ENCODE data around the gene ERC2. TPM values are rescaled to one million over a fixed set of nuclear protein-coding genes. Genes with fewer than 3 reads are reported as not detected.

The ERC2 gene
- total RNA-seq, 4 donors from 2014 or later: 0.81 to 2.9 (median 1.6) TPM

DNA sequence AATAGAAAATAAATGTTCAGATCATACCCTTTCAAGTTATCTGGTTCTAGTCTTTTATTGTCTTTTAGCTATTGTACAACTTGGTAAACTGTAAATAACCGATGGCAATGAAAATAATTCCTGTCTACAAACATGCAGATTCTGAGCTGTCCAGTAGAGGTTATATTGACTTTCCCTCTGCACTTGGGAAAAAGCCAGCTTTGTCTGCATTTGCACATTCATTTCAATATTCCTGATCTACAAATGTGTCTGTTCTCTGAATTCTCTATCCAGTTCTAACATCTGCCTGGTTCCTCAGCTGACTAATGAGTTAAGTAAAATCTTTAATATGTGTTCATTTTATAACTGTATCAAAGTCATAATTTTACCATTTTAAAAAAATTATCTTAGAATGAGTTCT lies 408.5 kb downstream of the ERC2 start:
- H3K36me3 ChIP-seq: no peaks in the 10 kb centered on the region
- H3K27ac ChIP-seq: no peak overlapping the region
- no peak overlapping the region for H3K4me3 ChIP-seq
- 77 to 83% methylated on average over 1 of the region's 1 CpG for WGBS, 2 donors (ENCODE audit: low coverage in 1 of 2)
- no peaks in the 10 kb centered on the region for H3K9me3 ChIP-seq
- ATAC-seq: no peak
- no peak for TF ChIP-seq POLR2AphosphoS5 (IDR thresholded peaks at IDR 0.05)
- TF ChIP-seq POLR2A (IDR thresholded peaks at IDR 0.05): no peak
- TF ChIP-seq EP300 (IDR thresholded peaks at IDR 0.05): no peak
- TF ChIP-seq, protein P1, sequence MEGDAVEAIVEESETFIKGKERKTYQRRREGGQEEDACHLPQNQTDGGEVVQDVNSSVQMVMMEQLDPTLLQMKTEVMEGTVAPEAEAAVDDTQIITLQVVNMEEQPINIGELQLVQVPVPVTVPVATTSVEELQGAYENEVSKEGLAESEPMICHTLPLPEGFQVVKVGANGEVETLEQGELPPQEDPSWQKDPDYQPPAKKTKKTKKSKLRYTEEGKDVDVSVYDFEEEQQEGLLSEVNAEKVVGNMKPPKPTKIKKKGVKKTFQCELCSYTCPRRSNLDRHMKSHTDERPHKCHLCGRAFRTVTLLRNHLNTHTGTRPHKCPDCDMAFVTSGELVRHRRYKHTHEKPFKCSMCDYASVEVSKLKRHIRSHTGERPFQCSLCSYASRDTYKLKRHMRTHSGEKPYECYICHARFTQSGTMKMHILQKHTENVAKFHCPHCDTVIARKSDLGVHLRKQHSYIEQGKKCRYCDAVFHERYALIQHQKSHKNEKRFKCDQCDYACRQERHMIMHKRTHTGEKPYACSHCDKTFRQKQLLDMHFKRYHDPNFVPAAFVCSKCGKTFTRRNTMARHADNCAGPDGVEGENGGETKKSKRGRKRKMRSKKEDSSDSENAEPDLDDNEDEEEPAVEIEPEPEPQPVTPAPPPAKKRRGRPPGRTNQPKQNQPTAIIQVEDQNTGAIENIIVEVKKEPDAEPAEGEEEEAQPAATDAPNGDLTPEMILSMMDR (IDR thresholded peaks at IDR 0.05): no peak
- no peaks in the 10 kb centered on the region for H3K27me3 ChIP-seq
- H3K4me1 ChIP-seq: no peaks in the 10 kb centered on the region

GRCh38 chr3:56055951-56056350 lies 412.3 kb downstream of the ERC2 start:
- Histone ChIP-seq H3K9me3 (no peaks in the 10 kb centered on the region), H3K4me3 (no peak overlapping the region), H3K27ac (no peak overlapping the region), H3K27me3 (no peaks in the 10 kb centered on the region), H3K4me1 (no peaks in the 10 kb centered on the region), H3K36me3 (no peaks in the 10 kb centered on the region)
- ATAC-seq: no peak
- TF ChIP-seq POLR2A (IDR thresholded peaks at IDR 0.05) (no peak), EP300 (IDR thresholded peaks at IDR 0.05) (no peak), POLR2AphosphoS5 (IDR thresholded peaks at IDR 0.05) (no peak)
- TF ChIP-seq, protein P1 (IDR thresholded peaks at IDR 0.05): no peak

DNA sequence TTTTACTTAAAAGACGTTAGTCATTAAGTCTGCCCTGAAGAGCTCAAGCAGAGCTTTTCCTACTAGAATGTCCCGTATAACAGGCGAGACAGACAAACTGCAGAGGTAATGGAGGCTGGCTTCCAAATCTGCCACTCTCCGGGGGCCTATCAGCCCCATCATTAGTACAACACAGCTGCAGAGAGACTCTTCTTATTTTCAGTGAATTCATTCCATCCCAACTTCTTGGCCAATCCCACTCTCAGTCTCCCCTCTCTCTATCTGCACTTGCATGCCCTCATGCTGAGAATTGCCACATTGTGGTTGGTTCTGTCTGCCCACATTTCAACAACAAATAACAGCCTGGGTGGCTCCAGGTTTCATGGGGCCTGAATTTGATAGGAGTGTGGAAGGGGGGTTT lies 412.7 kb downstream of the ERC2 start:
- Histone ChIP-seq H3K36me3 (no peaks in the 10 kb centered on the region), H3K4me3 (no peak overlapping the region), H3K27me3 (no peaks in the 10 kb centered on the region), H3K27ac (no peak overlapping the region), H3K4me1 (no peaks in the 10 kb centered on the region), H3K9me3 (no peaks in the 10 kb centered on the region)
- 66 to 71% methylated on average over 4 of the region's 4 CpGs for WGBS, 2 donors (ENCODE audit: low coverage in 1 of 2)
- no peak for ATAC-seq
- TF ChIP-seq POLR2AphosphoS5 (IDR thresholded peaks at IDR 0.05): no peak
- no peak for TF ChIP-seq POLR2A (IDR thresholded peaks at IDR 0.05)
- TF ChIP-seq, protein P1 (IDR thresholded peaks at IDR 0.05): no peak
- TF ChIP-seq EP300 (IDR thresholded peaks at IDR 0.05): no peak

DNA sequence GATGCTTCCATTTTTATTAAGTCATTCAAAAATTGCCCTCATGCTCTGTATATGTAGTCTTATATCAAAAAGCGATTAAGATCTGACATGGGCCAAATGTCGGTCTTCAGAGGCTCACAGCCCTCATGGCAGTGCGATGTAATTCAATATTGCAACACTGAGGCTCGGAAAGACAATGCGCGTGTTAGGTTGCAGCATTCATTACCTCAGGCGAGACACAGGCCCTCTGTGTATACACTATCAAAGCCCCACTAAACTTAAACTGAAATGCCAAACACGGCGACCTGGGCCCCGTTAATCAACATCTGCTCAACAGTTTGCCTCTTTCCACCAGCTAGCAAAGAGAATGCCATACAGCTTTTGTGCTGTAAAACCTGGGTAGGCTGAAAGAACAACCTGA lies 413.4 kb downstream of the ERC2 start:
- Histone ChIP-seq H3K4me1 (no peaks in the 10 kb centered on the region), H3K27ac (no peak overlapping the region), H3K27me3 (no peaks in the 10 kb centered on the region), H3K9me3 (no peaks in the 10 kb centered on the region), H3K4me3 (no peak overlapping the region), H3K36me3 (no peaks in the 10 kb centered on the region)
- 77 to 85% methylated on average over 10 of the region's 10 CpGs for WGBS, 2 donors (ENCODE audit: low coverage in 1 of 2)
- no peak for ATAC-seq
- TF ChIP-seq EP300 (IDR thresholded peaks at IDR 0.05) (no peak), POLR2AphosphoS5 (IDR thresholded peaks at IDR 0.05) (no peak), POLR2A (IDR thresholded peaks at IDR 0.05) (no peak)
- TF ChIP-seq, protein P1 (IDR thresholded peaks at IDR 0.05): no peak

DNA sequence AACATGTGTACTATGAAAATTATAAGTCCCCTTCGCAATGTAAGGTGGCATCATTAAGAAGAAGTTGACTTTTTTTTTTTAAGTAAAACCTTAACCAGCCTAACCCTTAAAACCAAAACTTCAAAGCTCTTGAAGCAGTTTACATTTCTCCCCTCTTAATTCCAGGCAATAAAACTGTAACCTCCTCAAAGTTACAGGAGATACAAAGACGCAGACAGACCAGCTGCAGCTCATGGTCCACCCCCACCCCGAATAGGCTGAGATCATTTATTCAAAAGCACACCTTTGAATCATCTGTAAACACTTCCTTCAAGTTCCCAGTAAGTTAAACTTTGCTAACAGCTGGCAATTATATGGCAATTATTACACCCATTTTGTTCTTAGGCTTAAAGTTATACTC lies 414.5 kb downstream of the ERC2 start:
- H3K4me3 ChIP-seq: no peak overlapping the region
- no peaks in the 10 kb centered on the region for H3K27me3 ChIP-seq
- no peaks in the 10 kb centered on the region for H3K36me3 ChIP-seq
- TF ChIP-seq POLR2A (IDR thresholded peaks at IDR 0.05): no peak
- no peak for TF ChIP-seq EP300 (IDR thresholded peaks at IDR 0.05)
- TF ChIP-seq POLR2AphosphoS5 (IDR thresholded peaks at IDR 0.05): no peak
- TF ChIP-seq, protein P1 (IDR thresholded peaks at IDR 0.05): no peak
- no peak for ATAC-seq
- no peak overlapping the region for H3K27ac ChIP-seq
- no peaks in the 10 kb centered on the region for H3K4me1 ChIP-seq
- no peaks in the 10 kb centered on the region for H3K9me3 ChIP-seq
- 46 to 49% methylated on average over 3 of the region's 3 CpGs for WGBS, 2 donors (ENCODE audit: low coverage in 1 of 2)
